Heart left ventricle (tissue), 16 donors: ENCODE data around the gene MRPS16. TPM values are rescaled to one million over a fixed set of nuclear protein-coding genes. Genes with fewer than 3 reads are reported as not detected.

ENCODE experiments used
- ATAC-seq, 4 donors: fragments of 200-7000 bp; cut with Tn5 transposase; one replicate each; pipeline ENCODE4 v1.9.1; 2020 to 2022; ENCODE audit warnings: moderate library complexity in 4 of 4, mild to moderate bottlenecking in 3 of 4, moderate number of reproducible peaks in 1 of 4
- DNase-seq, 5 donors: peaks; one replicate each; pipeline ENCODE4 v3.0.0-alpha.2; 2020
- H3K27ac ChIP-seq, 12 donors: fragments of 200-600 bp; sonication (generic) in 4 of 12; one replicate each; pipeline versions ENCODE4 v1.5.0 to v1.8.0; 2016 to 2022; ENCODE audit warnings: mild to moderate bottlenecking in 2 of 12
- H3K27me3 ChIP-seq, 9 donors: fragments of 200-600 bp; sonication (generic) in 2 of 9; one replicate each; pipeline versions ENCODE4 v1.5.1 to v1.8.0; 2016 to 2022; ENCODE audit warnings: mild to moderate bottlenecking in 3 of 9
- H3K36me3 ChIP-seq, 9 donors: fragments of 200-600 bp; sonication (generic) in 2 of 9; one replicate each; pipeline versions ENCODE4 v1.5.0 to v1.8.0; 2018 to 2022; ENCODE audit warnings: mild to moderate bottlenecking in 2 of 9
- H3K4me1 ChIP-seq, 12 donors: fragments of 200-600 bp; sonication (generic) in 4 of 12; one replicate each; pipeline versions ENCODE4 v1.5.0 to v1.8.0; 2016 to 2022; ENCODE audit warnings: mild to moderate bottlenecking in 3 of 12
- H3K4me3 ChIP-seq, 12 donors: fragments of 200-600 bp; sonication (generic) in 4 of 12; one replicate each; pipeline versions ENCODE4 v1.5.0 to v1.8.0; 2017 to 2022; ENCODE audit warnings: mild to moderate bottlenecking in 9 of 12, moderate library complexity in 4 of 12
- H3K9me3 ChIP-seq, 12 donors: fragments of 200-600 bp; sonication (generic) in 4 of 12; one replicate each; pipeline versions ENCODE4 v1.5.0 to v1.8.0; 2016 to 2022; ENCODE audit warnings: mild to moderate bottlenecking in 1 of 12
- POLR2A ChIP-seq, 2 donors: fragments of 450-650 bp; IDR thresholded peaks; one replicate each; pipeline ENCODE4 v1.6.1; 2017; ENCODE audit warnings: antibody characterized with exemption in 2 of 2, mild to moderate bottlenecking in 2 of 2, moderate library complexity in 2 of 2
- WGBS, 4 donors: extraction: QIAGEN DNeasy Blood & Tissue Kit in 2 of 4; methylation state at CpG; one replicate each; pipeline versions ENCODE4 v1.1.5 to v1.1.7; 2013 to 2018; 5-methylcytosine and 5-hydroxymethylcytosine counted together
- intact Hi-C, 10 donors: fragments of 100-400 bp; cut with DNase I; formaldehyde crosslinking; loops; one replicate each; pipeline versions ENCODE4 v1.11.1 to v1.14.2; 2022
- polyA plus RNA-seq, 2 donors: library from polyadenylated mRNA; stranded (reverse); fragments of 200-250 nt; gene quantifications; one replicate each; pipeline ENCODE4 v1.2.3, GENCODE V29; 2013
- total RNA-seq, 9 donors: library from RNA; depleted of rRNA in 2 of 9; stranded (reverse); fragments of >200 nt in 2 of 9; fragmentation: NEBNext Ultra II Directional in 3 of 9; extraction: Animal tissue kit (Norgen Biotek cat#: 25700) in 3 of 9; gene quantifications; one replicate each; pipeline versions ENCODE4 v1.1.0 to v1.2.4, GENCODE V29; 2016 to 2023
- TF ChIP-seq, protein P1 (sequence below), 12 donors: fragments of 200-600 bp; sonication (generic) in 4 of 12; IDR thresholded peaks; one replicate each; pipeline versions ENCODE4 v1.5.0 to v1.8.0; 2018 to 2022; ENCODE audit warnings: antibody characterized with exemption in 12 of 12, mild to moderate bottlenecking in 5 of 12
- donor health status: ischemic (EF 13 %, LVEDD 7.1; RV severe dilation, severe dysfunction).
- donor health status: healthy with polysubstance abuse.
- donor health status: DM: no; HTN: yes; CAD: no.
- donor health status: DM: no; HTN: no; CAD: no.
- donor health status: ischemic (EF 25% LVEDD 6.9; RV normal size, moderate dysfunction).
- donor health status: ischemic (EF 25% LVEDD 5.7; RV mildly dilated, moderate dysfunction).
- donor health status: healthy.
- donor health status: DM: yes; HTN: yes; CAD: no.
- donor health status: ischemic (EF 35%, LVEDD 5.7; RV mildly dilated, moderate dysfunction).
- donor health status: nonischemic (EF 11% LVEDD 7.7; RV severe dilation, severe dysfunction).
- donor health status: DM: yes; HTN: yes; CAD: no.
- donor health status: PGD.
- donor health status: ischemic (EF 29% LVEDD 5.4; RV normal size, mild dysfunction).
- donor health status: nonischemic (EF 23%, LVEDD 6.1; RV moderate dilation, normal function).

MRPS16 gene
- total and polyA plus RNA-seq, 11 donors, result 56.5 to 112 (median 101) TPM

DNA sequence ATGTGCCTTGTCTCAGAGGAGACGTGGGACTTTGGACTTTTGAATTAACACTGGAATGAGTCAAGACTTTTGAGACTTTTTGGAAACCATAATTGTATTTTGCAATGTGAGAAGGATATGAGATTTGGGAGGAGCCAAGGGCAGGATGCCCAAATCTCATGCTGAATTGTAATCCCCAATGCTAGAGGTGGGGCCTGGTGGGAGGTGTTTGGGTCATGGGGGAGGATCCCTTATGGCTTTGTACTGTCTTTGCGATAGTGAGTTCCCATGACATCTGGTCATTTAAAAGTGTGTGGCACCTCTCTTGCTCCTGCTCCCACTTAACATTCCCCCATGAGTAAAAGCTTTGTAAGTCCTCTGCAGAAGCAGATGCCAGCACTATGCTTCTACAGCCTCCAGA, 44.6 kb downstream of the MRPS16 start:
- TF ChIP-seq POLR2A (IDR thresholded peaks at IDR 0.05), result no peak
- TF ChIP-seq, protein P1, sequence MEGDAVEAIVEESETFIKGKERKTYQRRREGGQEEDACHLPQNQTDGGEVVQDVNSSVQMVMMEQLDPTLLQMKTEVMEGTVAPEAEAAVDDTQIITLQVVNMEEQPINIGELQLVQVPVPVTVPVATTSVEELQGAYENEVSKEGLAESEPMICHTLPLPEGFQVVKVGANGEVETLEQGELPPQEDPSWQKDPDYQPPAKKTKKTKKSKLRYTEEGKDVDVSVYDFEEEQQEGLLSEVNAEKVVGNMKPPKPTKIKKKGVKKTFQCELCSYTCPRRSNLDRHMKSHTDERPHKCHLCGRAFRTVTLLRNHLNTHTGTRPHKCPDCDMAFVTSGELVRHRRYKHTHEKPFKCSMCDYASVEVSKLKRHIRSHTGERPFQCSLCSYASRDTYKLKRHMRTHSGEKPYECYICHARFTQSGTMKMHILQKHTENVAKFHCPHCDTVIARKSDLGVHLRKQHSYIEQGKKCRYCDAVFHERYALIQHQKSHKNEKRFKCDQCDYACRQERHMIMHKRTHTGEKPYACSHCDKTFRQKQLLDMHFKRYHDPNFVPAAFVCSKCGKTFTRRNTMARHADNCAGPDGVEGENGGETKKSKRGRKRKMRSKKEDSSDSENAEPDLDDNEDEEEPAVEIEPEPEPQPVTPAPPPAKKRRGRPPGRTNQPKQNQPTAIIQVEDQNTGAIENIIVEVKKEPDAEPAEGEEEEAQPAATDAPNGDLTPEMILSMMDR (IDR thresholded peaks at IDR 0.05), result no peak
- intact Hi-C loops, result no loop called here
- Histone ChIP-seq H3K4me1 (peaks cover 0 to 6% (median 0%) of the 10 kb centered on the region in 12 donors), H3K4me3 (no peak overlapping the region), H3K27ac (peak overlapping the region in 1 of 12 donors; percentile 15), H3K9me3 (peaks cover 0 to 3% (median 0%) of the 10 kb centered on the region in 12 donors), H3K36me3 (peaks cover 0 to 46% (median 26%) of the 10 kb centered on the region in 9 donors), H3K27me3 (no peaks in the 10 kb centered on the region)
- ATAC-seq (peak in 3 of 4 donors; percentile 45 to 62 (median 45)), DNase-seq (peak in 2 of 5 donors; percentile 33 to 47)
- 64 to 74% (median 72%) methylated on average over 2 of the region's 2 CpGs for WGBS, 4 donors

GRCh38 chr10:73206385-73206784, 46.1 kb downstream of the MRPS16 start:
- H3K36me3 ChIP-seq, result peaks cover 0 to 37% (median 27%) of the 10 kb centered on the region in 9 donors
- intact Hi-C loops, result no loop called here
- WGBS, 4 donors, result 97 to 100% (median 98%) methylated on average over 5 of the region's 5 CpGs
- ATAC-seq (no peak), DNase-seq (no peak)
- TF ChIP-seq POLR2A (IDR thresholded peaks at IDR 0.05), result no peak
- TF ChIP-seq, protein P1 (IDR thresholded peaks at IDR 0.05), result no peak
- no peak overlapping the region for H3K4me3 ChIP-seq
- peaks cover 0 to 6% (median 0%) of the 10 kb centered on the region in 12 donors for H3K4me1 ChIP-seq
- no peaks in the 10 kb centered on the region for H3K27me3 ChIP-seq
- peaks cover 0 to 3% (median 0%) of the 10 kb centered on the region in 12 donors for H3K9me3 ChIP-seq
- no peak overlapping the region for H3K27ac ChIP-seq

DNA sequence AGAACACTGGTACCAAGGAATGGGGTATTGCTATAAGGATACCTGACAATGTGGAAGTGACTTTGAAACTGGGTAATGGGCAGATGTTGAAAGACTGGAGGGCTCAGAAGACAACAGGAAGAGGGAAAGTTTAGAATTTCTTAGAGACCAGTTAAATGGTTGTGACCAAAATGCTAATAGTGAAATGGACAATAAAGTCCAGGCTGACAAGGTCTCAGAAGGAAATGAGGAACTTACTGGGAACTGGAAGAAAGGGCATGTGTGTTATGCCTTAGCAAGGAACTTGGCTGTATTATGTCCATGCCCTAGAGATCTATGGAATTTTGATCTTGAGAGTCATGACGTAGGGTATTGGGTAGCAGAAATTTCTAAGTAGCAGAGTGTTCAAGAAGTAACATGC, 46.6 kb downstream of the MRPS16 start:
- intact Hi-C loops, result no loop called here
- H3K27ac ChIP-seq, result no peak overlapping the region
- WGBS, 4 donors, result 86 to 100% (median 96%) methylated on average over 1 of the region's 1 CpG
- peaks cover 0 to 37% (median 24%) of the 10 kb centered on the region in 9 donors for H3K36me3 ChIP-seq
- peaks cover 0 to 3% (median 0%) of the 10 kb centered on the region in 12 donors for H3K9me3 ChIP-seq
- TF ChIP-seq POLR2A (IDR thresholded peaks at IDR 0.05), result no peak
- TF ChIP-seq, protein P1 (IDR thresholded peaks at IDR 0.05), result no peak
- ATAC-seq, result no peak
- no peaks in the 10 kb centered on the region for H3K27me3 ChIP-seq
- peaks cover 0 to 6% (median 0%) of the 10 kb centered on the region in 12 donors for H3K4me1 ChIP-seq
- no peak overlapping the region for H3K4me3 ChIP-seq
- no peak for DNase-seq

DNA sequence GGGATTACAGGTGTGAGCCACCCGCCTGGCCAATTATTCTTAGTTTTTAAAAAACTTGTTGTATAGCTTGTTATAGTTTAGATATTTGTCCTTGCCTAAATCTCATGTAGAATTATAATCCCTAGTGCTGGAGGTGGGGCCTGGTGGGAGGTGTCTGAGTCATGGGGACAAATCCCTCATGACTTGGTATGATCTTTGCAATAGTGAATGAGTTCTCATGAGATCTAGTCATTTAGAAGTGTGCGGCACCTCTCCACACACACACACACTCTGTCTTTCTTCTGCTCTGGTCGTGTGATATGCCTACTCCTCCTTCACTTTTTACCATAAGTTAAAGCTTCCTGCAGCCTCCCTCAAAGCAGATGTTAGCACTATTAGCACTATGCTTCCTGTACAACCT, 47.4 kb downstream of the MRPS16 start:
- Histone ChIP-seq H3K9me3 (peaks cover 0 to 3% (median 0%) of the 10 kb centered on the region in 12 donors), H3K27ac (no peak overlapping the region), H3K4me1 (peaks cover 0 to 6% (median 0%) of the 10 kb centered on the region in 12 donors), H3K4me3 (no peak overlapping the region), H3K27me3 (no peaks in the 10 kb centered on the region), H3K36me3 (peaks cover 0 to 34% (median 19%) of the 10 kb centered on the region in 9 donors)
- TF ChIP-seq, protein P1 (IDR thresholded peaks at IDR 0.05), result no peak
- TF ChIP-seq POLR2A (IDR thresholded peaks at IDR 0.05), result no peak
- WGBS, 4 donors, result 90 to 99% (median 93%) methylated on average over 3 of the region's 3 CpGs
- intact Hi-C loops, result no loop called here
- DNase-seq, result no peak
- ATAC-seq, result no peak

Other genes with a start within 250 kb of the MRPS16 start
- 10 to 100 TPM; 44.5 to 71.7 (median 54.2) TPM for gene P4HA1, start 155.8 kb downstream of the MRPS16 start, total RNA-seq
- 10 to 100 TPM; 18.0 to 33.6 TPM for gene P4HA1, start 155.8 kb downstream of the MRPS16 start, polyA plus RNA-seq
- gene NUDT13, start 142.2 kb downstream of the MRPS16 start, total RNA-seq, result 1 to 10 TPM; 2.1 to 5.7 (median 3.2) TPM
- 1 to 10 TPM; 1.8 to 5.8 TPM for gene NUDT13, start 142.2 kb downstream of the MRPS16 start, polyA plus RNA-seq
- gene ECD, start 84.6 kb downstream of the MRPS16 start, total RNA-seq, result 10 to 100 TPM; 13.3 to 21.9 (median 18.4) TPM
- 1 to 10 TPM; 7.5 to 9.3 TPM for gene ECD, start 84.6 kb downstream of the MRPS16 start, polyA plus RNA-seq
- 10 to 100 TPM in 8 of 9 donors, 1 to 10 TPM in 1; 9.9 to 21.8 (median 17.8) TPM for gene FAM149B1, start 84.5 kb downstream of the MRPS16 start, total RNA-seq
- gene FAM149B1, start 84.5 kb downstream of the MRPS16 start, polyA plus RNA-seq, result 10 to 100 TPM in 1 of 2 donors, 1 to 10 TPM in 1; 7.8 to 18.2 TPM
- gene DNAJC9, start 5.4 kb downstream of the MRPS16 start, total RNA-seq, result 10 to 100 TPM in 1 of 9 donors, 1 to 10 TPM in 8; 6.5 to 11.6 (median 6.8) TPM
- 1 to 10 TPM; 5.8 to 8.7 TPM for gene DNAJC9, start 5.4 kb downstream of the MRPS16 start, polyA plus RNA-seq
- 1 to 10 TPM in 6 of 9 donors, under 1 TPM in 3; 0.82 to 2.0 (median 1.6) TPM for gene CFAP70, start 106.2 kb upstream of the MRPS16 start, total RNA-seq
- gene CFAP70, start 106.2 kb upstream of the MRPS16 start, polyA plus RNA-seq, result 1 to 10 TPM in 1 of 2 donors, under 1 TPM in 1; 0.22 to 1.4 TPM
- gene ANXA7, start 161.4 kb upstream of the MRPS16 start, total RNA-seq, result 100 to 1,000 TPM; 100 to 170 (median 126) TPM
- 10 to 100 TPM; 46.4 to 84.9 TPM for gene ANXA7, start 161.4 kb upstream of the MRPS16 start, polyA plus RNA-seq
- gene MSS51, start 180.9 kb upstream of the MRPS16 start, total RNA-seq, result 10 to 100 TPM in 2 of 9 donors, 1 to 10 TPM in 6, under 1 TPM in 1; 0.50 to 12.9 (median 7.6) TPM
- gene MSS51, start 180.9 kb upstream of the MRPS16 start, polyA plus RNA-seq, result 1 to 10 TPM in 1 of 2 donors, under 1 TPM in 1; 0.90 to 3.3 TPM
- 10 to 100 TPM; 46.6 to 77.1 (median 65.0) TPM for gene PPP3CB, start 243.4 kb upstream of the MRPS16 start, total RNA-seq
- gene PPP3CB, start 243.4 kb upstream of the MRPS16 start, polyA plus RNA-seq, result 10 to 100 TPM; 29.0 to 49.3 TPM